ENCODE measurements around the gene CXXC5. TPM values are rescaled to one million over a fixed set of nuclear protein-coding genes. Genes with fewer than 3 reads are reported as not detected.

Gene CXXC5
- total RNA-seq, 1 donor from 2014 or later, result 151 TPM

GRCh38 chr5:139634028-139634325 is 14.2 kb upstream of the CXXC5 start:
- Histone ChIP-seq H3K4me2 (ENCODE audit: low read length) (no peak overlapping the region), H4K20me1 (ENCODE audit: insufficient read depth, low read length) (peaks cover 6% of the 10 kb centered on the region), H3K9me3 (ENCODE audit: insufficient read depth, low read depth, low read length) (no peaks in the 10 kb centered on the region), H3K79me2 (ENCODE audit: insufficient read depth, low read length) (peaks cover 2% of the 10 kb centered on the region), H2AFZ (ENCODE audit: low read depth, low read length) (no peak overlapping the region), H3K36me3 (ENCODE audit: insufficient read depth, low read length) (peaks cover 5% of the 10 kb centered on the region), H3K9ac (ENCODE audit: low read length) (no peak overlapping the region), H3K27ac (ENCODE audit: low read depth, low read length) (no peak overlapping the region), H3K4me3 (ENCODE audit: insufficient read depth, low read depth, low read length) (no peak overlapping the region), H3K4me1 (ENCODE audit: insufficient read depth, low read length) (peaks cover 39% of the 10 kb centered on the region), H3K27me3 (ENCODE audit: insufficient read depth, low read length) (no peaks in the 10 kb centered on the region)
- no peak overlapping the region for H3K4me3 Mint-ChIP-seq (ENCODE audit: unreplicated experiment)
- DNase-seq (ENCODE audit: low read depth) (no peak), FAIRE-seq (no peak)
- H3K36me3 Mint-ChIP-seq (ENCODE audit: low read depth, unreplicated experiment), result peaks cover 6% of the 10 kb centered on the region
- peak overlapping the region; percentile 14 for H3K27ac Mint-ChIP-seq (ENCODE audit: unreplicated experiment)
- H3K9me3 Mint-ChIP-seq (ENCODE audit: unreplicated experiment), result no peaks in the 10 kb centered on the region
- TF ChIP-seq EZH2 (IDR thresholded peaks at IDR 0.05; ENCODE audit: insufficient read depth, low read length), result no peak
- TF ChIP-seq CTCF (IDR thresholded peaks at IDR 0.05; ENCODE audit: insufficient read depth, low read depth, low read length), result no peak
- H3K4me1 Mint-ChIP-seq (ENCODE audit: low read depth, unreplicated experiment), result peaks cover 38% of the 10 kb centered on the region
- no peaks in the 10 kb centered on the region for H3K27me3 Mint-ChIP-seq (ENCODE audit: low read depth, unreplicated experiment)

DNA sequence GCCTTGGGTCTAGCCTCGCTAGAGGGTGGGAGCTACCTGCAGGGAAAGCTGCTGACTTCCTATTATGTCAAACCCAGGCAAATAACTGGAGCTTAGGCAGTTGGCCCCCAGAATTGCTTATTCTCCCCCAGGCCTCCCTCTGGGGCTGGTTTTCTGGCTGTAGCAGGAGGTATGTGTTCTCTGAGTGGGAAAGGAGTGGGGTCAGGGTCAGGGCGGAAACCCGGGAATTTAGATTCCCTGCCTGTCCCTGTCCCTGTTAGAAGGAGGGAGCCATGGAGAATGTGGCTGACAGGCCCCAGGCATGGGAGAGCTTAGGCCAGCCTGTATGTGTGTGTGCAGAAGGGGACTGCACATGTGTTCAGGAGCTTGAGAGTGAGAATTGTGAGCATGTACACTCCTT is 13.6 kb upstream of the CXXC5 start:
- H4K20me1 ChIP-seq (ENCODE audit: insufficient read depth, low read length), result peaks cover 6% of the 10 kb centered on the region
- peaks cover 39% of the 10 kb centered on the region for H3K4me1 ChIP-seq (ENCODE audit: insufficient read depth, low read length)
- peak overlapping the region; percentile 64 for H3K27ac Mint-ChIP-seq (ENCODE audit: unreplicated experiment)
- no peaks in the 10 kb centered on the region for H3K27me3 ChIP-seq (ENCODE audit: insufficient read depth, low read length)
- peaks cover 2% of the 10 kb centered on the region for H3K79me2 ChIP-seq (ENCODE audit: insufficient read depth, low read length)
- no peak for FAIRE-seq
- H3K27ac ChIP-seq (ENCODE audit: low read depth, low read length), result no peak overlapping the region
- H3K36me3 Mint-ChIP-seq (ENCODE audit: low read depth, unreplicated experiment), result peaks cover 3% of the 10 kb centered on the region
- TF ChIP-seq EZH2 (IDR thresholded peaks at IDR 0.05; ENCODE audit: insufficient read depth, low read length) (no peak), CTCF (IDR thresholded peaks at IDR 0.05; ENCODE audit: insufficient read depth, low read depth, low read length) (no peak)
- peaks cover 38% of the 10 kb centered on the region for H3K4me1 Mint-ChIP-seq (ENCODE audit: low read depth, unreplicated experiment)
- no peaks in the 10 kb centered on the region for H3K9me3 ChIP-seq (ENCODE audit: insufficient read depth, low read depth, low read length)
- no peak overlapping the region for H3K4me3 Mint-ChIP-seq (ENCODE audit: unreplicated experiment)
- no peak for DNase-seq (ENCODE audit: low read depth)
- H3K9ac ChIP-seq (ENCODE audit: low read length), result no peak overlapping the region
- H3K36me3 ChIP-seq (ENCODE audit: insufficient read depth, low read length), result no peaks in the 10 kb centered on the region
- H3K9me3 Mint-ChIP-seq (ENCODE audit: unreplicated experiment), result no peaks in the 10 kb centered on the region
- no peaks in the 10 kb centered on the region for H3K27me3 Mint-ChIP-seq (ENCODE audit: low read depth, unreplicated experiment)
- no peak overlapping the region for H3K4me2 ChIP-seq (ENCODE audit: low read length)
- H2AFZ ChIP-seq (ENCODE audit: low read depth, low read length), result no peak overlapping the region
- no peak overlapping the region for H3K4me3 ChIP-seq (ENCODE audit: insufficient read depth, low read depth, low read length)

DNA sequence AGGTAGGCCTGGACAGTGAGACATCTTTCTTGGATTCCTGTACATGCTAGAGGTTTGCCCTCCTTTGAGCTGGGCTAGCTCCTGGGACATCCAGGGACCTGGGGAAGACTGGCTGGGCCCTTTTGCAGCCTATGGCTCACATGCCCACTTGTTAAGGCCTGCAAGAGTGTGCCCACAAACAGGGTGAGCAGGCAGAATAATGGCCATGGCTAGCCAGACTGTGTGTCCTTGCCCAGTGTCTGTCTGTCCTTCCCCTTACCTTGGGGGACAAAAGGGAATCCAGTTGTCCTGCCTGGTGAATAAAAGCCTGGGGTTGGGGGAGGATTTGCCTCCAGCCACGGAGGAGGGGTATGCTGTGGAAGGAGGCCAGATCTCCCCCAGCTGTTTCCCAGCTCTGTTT is 13.0 kb upstream of the CXXC5 start:
- Mint-ChIP-seq H3K4me1 (ENCODE audit: low read depth, unreplicated experiment) (peaks cover 42% of the 10 kb centered on the region), H3K4me3 (ENCODE audit: unreplicated experiment) (no peak overlapping the region), H3K36me3 (ENCODE audit: low read depth, unreplicated experiment) (peaks cover 3% of the 10 kb centered on the region), H3K27me3 (ENCODE audit: low read depth, unreplicated experiment) (no peaks in the 10 kb centered on the region), H3K27ac (ENCODE audit: unreplicated experiment) (no peak overlapping the region), H3K9me3 (ENCODE audit: unreplicated experiment) (no peaks in the 10 kb centered on the region)
- H4K20me1 ChIP-seq (ENCODE audit: insufficient read depth, low read length), result peaks cover 6% of the 10 kb centered on the region
- no peak overlapping the region for H3K9ac ChIP-seq (ENCODE audit: low read length)
- peaks cover 2% of the 10 kb centered on the region for H3K79me2 ChIP-seq (ENCODE audit: insufficient read depth, low read length)
- FAIRE-seq, result no peak
- H3K27me3 ChIP-seq (ENCODE audit: insufficient read depth, low read length), result no peaks in the 10 kb centered on the region
- H3K9me3 ChIP-seq (ENCODE audit: insufficient read depth, low read depth, low read length), result no peaks in the 10 kb centered on the region
- H3K4me2 ChIP-seq (ENCODE audit: low read length), result no peak overlapping the region
- TF ChIP-seq EZH2 (IDR thresholded peaks at IDR 0.05; ENCODE audit: insufficient read depth, low read length) (no peak), CTCF (IDR thresholded peaks at IDR 0.05; ENCODE audit: insufficient read depth, low read depth, low read length) (no peak)
- no peak overlapping the region for H3K27ac ChIP-seq (ENCODE audit: low read depth, low read length)
- H3K36me3 ChIP-seq (ENCODE audit: insufficient read depth, low read length), result no peaks in the 10 kb centered on the region
- no peak for DNase-seq (ENCODE audit: low read depth)
- peaks cover 39% of the 10 kb centered on the region for H3K4me1 ChIP-seq (ENCODE audit: insufficient read depth, low read length)
- no peak overlapping the region for H2AFZ ChIP-seq (ENCODE audit: low read depth, low read length)
- no peak overlapping the region for H3K4me3 ChIP-seq (ENCODE audit: insufficient read depth, low read depth, low read length)
